WTC11 (cell line): ENCODE data around the gene CLEC17A.

Experiments
- AFF4 ChIP-seq: sonication (generic); formaldehyde crosslinking; IDR thresholded peaks from 2 replicates; pipeline ENCODE4 v1.8.1; 2023; ENCODE audit warnings: mild to moderate bottlenecking, missing genetic modification reagents, borderline replicate concordance
- CBFB ChIP-seq: sonication (generic); formaldehyde crosslinking; IDR thresholded peaks from 2 replicates; pipeline ENCODE4 v1.8.1; 2022; ENCODE audit warnings: mild to moderate bottlenecking, low read depth, missing genetic modification reagents
- CTCF ChIP-seq: fragments of 200-600 bp; IDR thresholded peaks from 2 replicates; pipeline ENCODE4 v1.8.0; 2022; ENCODE audit warnings: antibody characterized with exemption
- FOXJ3 ChIP-seq: sonication (generic); formaldehyde crosslinking; IDR thresholded peaks from 2 replicates; pipeline ENCODE4 v1.9.0; 2021; ENCODE audit warnings: missing genetic modification reagents, mild to moderate bottlenecking, borderline replicate concordance
- IRF1 ChIP-seq: sonication (generic); formaldehyde crosslinking; IDR thresholded peaks from 2 replicates; pipeline ENCODE4 v1.8.0; 2023; ENCODE audit warnings: missing genetic modification reagents
- JUN ChIP-seq: sonication (generic); formaldehyde crosslinking; IDR thresholded peaks from 2 replicates; pipeline ENCODE4 v1.8.0; 2023; ENCODE audit warnings: mild to moderate bottlenecking, missing genetic modification reagents
- MAX ChIP-seq: sonication (generic); formaldehyde crosslinking; IDR thresholded peaks from 2 replicates; pipeline ENCODE4 v1.8.0; 2022; ENCODE audit warnings: mild to moderate bottlenecking, missing genetic modification reagents
- TCF7 ChIP-seq: sonication (generic); formaldehyde crosslinking; IDR thresholded peaks from 2 replicates; pipeline ENCODE4 v1.8.0; 2022; ENCODE audit warnings: mild to moderate bottlenecking, low read depth, missing genetic modification reagents, moderate library complexity
- TP53 ChIP-seq: sonication (generic); formaldehyde crosslinking; IDR thresholded peaks from 2 replicates; pipeline ENCODE4 v1.8.1; 2023; ENCODE audit warnings: mild to moderate bottlenecking, missing genetic modification reagents
- ZNF219 ChIP-seq: sonication (generic); formaldehyde crosslinking; IDR thresholded peaks from 2 replicates; pipeline ENCODE4 v1.8.0; 2023; ENCODE audit warnings: missing genetic modification reagents, mild to moderate bottlenecking, borderline replicate concordance
- ZNF317 ChIP-seq: sonication (generic); formaldehyde crosslinking; IDR thresholded peaks from 2 replicates; pipeline ENCODE4 v1.8.1; 2023; ENCODE audit warnings: low read depth, mild to moderate bottlenecking, moderate library complexity, missing genetic modification reagents, borderline replicate concordance
- ZNF532 ChIP-seq: fragments of 250-450 bp; sonication (Bioruptor Pico); IDR thresholded peaks from 2 replicates; pipeline ENCODE4 v1.9.0; 2021; ENCODE audit warnings: mild to moderate bottlenecking, borderline replicate concordance
- TF ChIP-seq, protein P1 (sequence below): sonication (generic); formaldehyde crosslinking; conservative IDR thresholded peaks from 2 replicates; pipeline ENCODE4 v1.8.1; 2023; ENCODE audit warnings: mild to moderate bottlenecking, low read depth, missing genetic modification reagents, moderate library complexity
- TF ChIP-seq, protein P2 (sequence below): sonication (generic); formaldehyde crosslinking; IDR thresholded peaks from 2 replicates; pipeline ENCODE4 v1.8.1; 2022; ENCODE audit warnings: mild to moderate bottlenecking, missing genetic modification reagents, moderate library complexity, borderline replicate concordance

GRCh38 chr19:14599548-14600147, 16.8 kb downstream of the CLEC17A start:
- TF ChIP-seq CTCF (no peak), TP53 (CRISPR knock-in tag) (no peak), FOXJ3 (CRISPR knock-in tag) (no peak), IRF1 (no peak), MAX (CRISPR knock-in tag) (no peak), CBFB (CRISPR knock-in tag) (no peak), ZNF219 (CRISPR knock-in tag) (no peak), ZNF532 (CRISPR knock-in tag) (no peak), ZNF317 (CRISPR knock-in tag) (no peak), JUN (no peak), TCF7 (CRISPR knock-in tag) (no peak), AFF4 (CRISPR knock-in tag) (no peak)
- TF ChIP-seq, protein P1, sequence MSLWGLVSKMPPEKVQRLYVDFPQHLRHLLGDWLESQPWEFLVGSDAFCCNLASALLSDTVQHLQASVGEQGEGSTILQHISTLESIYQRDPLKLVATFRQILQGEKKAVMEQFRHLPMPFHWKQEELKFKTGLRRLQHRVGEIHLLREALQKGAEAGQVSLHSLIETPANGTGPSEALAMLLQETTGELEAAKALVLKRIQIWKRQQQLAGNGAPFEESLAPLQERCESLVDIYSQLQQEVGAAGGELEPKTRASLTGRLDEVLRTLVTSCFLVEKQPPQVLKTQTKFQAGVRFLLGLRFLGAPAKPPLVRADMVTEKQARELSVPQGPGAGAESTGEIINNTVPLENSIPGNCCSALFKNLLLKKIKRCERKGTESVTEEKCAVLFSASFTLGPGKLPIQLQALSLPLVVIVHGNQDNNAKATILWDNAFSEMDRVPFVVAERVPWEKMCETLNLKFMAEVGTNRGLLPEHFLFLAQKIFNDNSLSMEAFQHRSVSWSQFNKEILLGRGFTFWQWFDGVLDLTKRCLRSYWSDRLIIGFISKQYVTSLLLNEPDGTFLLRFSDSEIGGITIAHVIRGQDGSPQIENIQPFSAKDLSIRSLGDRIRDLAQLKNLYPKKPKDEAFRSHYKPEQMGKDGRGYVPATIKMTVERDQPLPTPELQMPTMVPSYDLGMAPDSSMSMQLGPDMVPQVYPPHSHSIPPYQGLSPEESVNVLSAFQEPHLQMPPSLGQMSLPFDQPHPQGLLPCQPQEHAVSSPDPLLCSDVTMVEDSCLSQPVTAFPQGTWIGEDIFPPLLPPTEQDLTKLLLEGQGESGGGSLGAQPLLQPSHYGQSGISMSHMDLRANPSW: no peak
- TF ChIP-seq, protein P2, sequence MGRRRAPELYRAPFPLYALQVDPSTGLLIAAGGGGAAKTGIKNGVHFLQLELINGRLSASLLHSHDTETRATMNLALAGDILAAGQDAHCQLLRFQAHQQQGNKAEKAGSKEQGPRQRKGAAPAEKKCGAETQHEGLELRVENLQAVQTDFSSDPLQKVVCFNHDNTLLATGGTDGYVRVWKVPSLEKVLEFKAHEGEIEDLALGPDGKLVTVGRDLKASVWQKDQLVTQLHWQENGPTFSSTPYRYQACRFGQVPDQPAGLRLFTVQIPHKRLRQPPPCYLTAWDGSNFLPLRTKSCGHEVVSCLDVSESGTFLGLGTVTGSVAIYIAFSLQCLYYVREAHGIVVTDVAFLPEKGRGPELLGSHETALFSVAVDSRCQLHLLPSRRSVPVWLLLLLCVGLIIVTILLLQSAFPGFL: no peak
